SK-N-SH treated with all-trans-retinoic acid at 6 μM for 48 hours (cell line): Measurements from ENCODE around the gene SERPINA1.

ENCODE experiments used
- ATAC-seq: fragments of 200-7000 bp; cut with Tn5 transposase; 3 replicates; pipeline ENCODE4 v1.9.1; 2020; ENCODE audit warnings: mild to moderate bottlenecking, moderate library complexity
- ARNTL ChIP-seq: fragments of 450-650 bp; formaldehyde crosslinking; IDR thresholded peaks from 2 replicates; pipeline ENCODE4 v1.5.0; 2020; ENCODE audit warnings: low read depth, mild to moderate bottlenecking, moderate library complexity, borderline replicate concordance
- CREB5 ChIP-seq: fragments of 250-450 bp; sonication (Bioruptor Pico); IDR thresholded peaks from 2 replicates; pipeline ENCODE4 v1.5.1; 2020; ENCODE audit warnings: low read depth, mild to moderate bottlenecking, moderate library complexity
- CSDC2 ChIP-seq: fragments of 250-450 bp; sonication (Bioruptor Pico); IDR thresholded peaks from 2 replicates; pipeline ENCODE4 v1.5.0; 2020; ENCODE audit warnings: mild to moderate bottlenecking, moderate library complexity
- ESRRG ChIP-seq: fragments of 250-450 bp; sonication (Bioruptor Pico); IDR thresholded peaks from 2 replicates; pipeline ENCODE4 v1.6.1; 2021; ENCODE audit warnings: mild to moderate bottlenecking
- GLIS3 ChIP-seq: fragments of 250-450 bp; sonication (Bioruptor Pico); IDR thresholded peaks from 2 replicates; pipeline ENCODE4 v1.5.0; 2020; ENCODE audit warnings: mild to moderate bottlenecking, moderate library complexity
- ISL1 ChIP-seq: fragments of 250-450 bp; sonication (Bioruptor Pico); IDR thresholded peaks from 2 replicates; pipeline ENCODE4 v2.1.2; 2022; ENCODE audit warnings: mild to moderate bottlenecking, moderate library complexity
- OSR1 ChIP-seq: fragments of 250-450 bp; sonication (Bioruptor Pico); IDR thresholded peaks from 2 replicates; pipeline ENCODE4 v1.8.0; 2022; ENCODE audit warnings: moderate library complexity, mild to moderate bottlenecking, inconsistent platforms
- PATZ1 ChIP-seq: fragments of 250-450 bp; sonication (Bioruptor Pico); IDR thresholded peaks from 2 replicates; pipeline ENCODE4 v1.8.0; 2020; ENCODE audit warnings: mild to moderate bottlenecking, moderate library complexity, borderline replicate concordance
- PPARA ChIP-seq: fragments of 250-450 bp; sonication (Bioruptor Pico); IDR thresholded peaks from 2 replicates; pipeline ENCODE4 v1.5.0; 2020; ENCODE audit warnings: mild to moderate bottlenecking, borderline replicate concordance
- RARB ChIP-seq: fragments of 250-450 bp; sonication (Bioruptor Pico); IDR thresholded peaks from 2 replicates; pipeline ENCODE4 v1.8.0; 2021; ENCODE audit warnings: mild to moderate bottlenecking, moderate library complexity
- SNAI2 ChIP-seq: fragments of 250-450 bp; sonication (Bioruptor Pico); IDR thresholded peaks from 2 replicates; pipeline ENCODE4 v1.5.0; 2020; ENCODE audit warnings: mild to moderate bottlenecking, moderate library complexity
- TOX ChIP-seq: fragments of 250-450 bp; sonication (Bioruptor Pico); IDR thresholded peaks from 2 replicates; pipeline ENCODE4 v1.8.0; 2021; ENCODE audit warnings: mild to moderate bottlenecking, moderate library complexity, borderline replicate concordance
- ZC3H10 ChIP-seq: fragments of 250-450 bp; sonication (Bioruptor Pico); IDR thresholded peaks from 2 replicates; pipeline ENCODE4 v1.5.1; 2021; ENCODE audit warnings: mild to moderate bottlenecking, moderate library complexity
- ZFP3 ChIP-seq: fragments of 250-450 bp; sonication (Bioruptor Pico); IDR thresholded peaks from 2 replicates; pipeline ENCODE4 v1.5.0; 2020; ENCODE audit warnings: mild to moderate bottlenecking, moderate library complexity
- ZFP30 ChIP-seq: fragments of 450-650 bp; formaldehyde crosslinking; IDR thresholded peaks from 2 replicates; pipeline ENCODE4 v1.5.0; 2022; ENCODE audit warnings: mild to moderate bottlenecking, moderate library complexity
- ZNF565 ChIP-seq: fragments of 450-650 bp; formaldehyde crosslinking; conservative IDR thresholded peaks from 2 replicates; pipeline ENCODE4 v1.5.0; 2020; ENCODE audit warnings: low read depth, mild to moderate bottlenecking, moderate library complexity
- ZNF70 ChIP-seq: fragments of 450-650 bp; formaldehyde crosslinking; IDR thresholded peaks from 2 replicates; pipeline ENCODE4 v1.5.0; 2020; ENCODE audit warnings: mild to moderate bottlenecking, moderate library complexity
- TF ChIP-seq, protein P1 (sequence below): fragments of 250-450 bp; sonication (Bioruptor Pico); IDR thresholded peaks from 2 replicates; pipeline ENCODE4 v1.8.0; 2021; ENCODE audit warnings: low read depth, mild to moderate bottlenecking, moderate library complexity, borderline replicate concordance
- TF ChIP-seq, protein P2 (sequence below): fragments of 250-450 bp; sonication (Bioruptor Pico); IDR thresholded peaks from 2 replicates; pipeline ENCODE4 v1.5.1; 2021; ENCODE audit warnings: mild to moderate bottlenecking, moderate library complexity
- TF ChIP-seq, protein P3 (sequence below): fragments of 250-450 bp; sonication (Bioruptor Pico); IDR thresholded peaks from 2 replicates; pipeline ENCODE4 v1.5.0; 2020; ENCODE audit warnings: mild to moderate bottlenecking, moderate library complexity

Gene SERPINA1

DNA sequence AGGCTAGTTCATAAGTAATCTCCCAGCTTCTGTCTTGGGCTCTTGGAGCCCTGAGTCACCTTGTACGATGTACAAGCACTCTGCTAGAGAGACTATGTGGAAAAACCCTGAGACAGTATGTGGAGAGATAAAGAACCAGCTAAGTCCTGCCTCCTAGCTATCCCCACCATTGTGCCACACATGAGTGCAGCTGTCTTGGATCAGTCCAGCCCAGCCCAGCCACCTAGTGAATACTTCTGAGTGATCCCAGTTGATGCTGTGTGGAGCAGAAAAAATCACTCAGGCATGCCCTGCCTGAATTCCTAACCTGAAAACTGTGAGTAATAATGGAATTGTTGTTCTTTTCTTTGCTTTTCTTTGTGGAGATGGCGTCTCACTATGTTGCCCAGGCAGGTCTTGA is 60.2 kb downstream of the SERPINA1 start:
- TF ChIP-seq, protein P1, sequence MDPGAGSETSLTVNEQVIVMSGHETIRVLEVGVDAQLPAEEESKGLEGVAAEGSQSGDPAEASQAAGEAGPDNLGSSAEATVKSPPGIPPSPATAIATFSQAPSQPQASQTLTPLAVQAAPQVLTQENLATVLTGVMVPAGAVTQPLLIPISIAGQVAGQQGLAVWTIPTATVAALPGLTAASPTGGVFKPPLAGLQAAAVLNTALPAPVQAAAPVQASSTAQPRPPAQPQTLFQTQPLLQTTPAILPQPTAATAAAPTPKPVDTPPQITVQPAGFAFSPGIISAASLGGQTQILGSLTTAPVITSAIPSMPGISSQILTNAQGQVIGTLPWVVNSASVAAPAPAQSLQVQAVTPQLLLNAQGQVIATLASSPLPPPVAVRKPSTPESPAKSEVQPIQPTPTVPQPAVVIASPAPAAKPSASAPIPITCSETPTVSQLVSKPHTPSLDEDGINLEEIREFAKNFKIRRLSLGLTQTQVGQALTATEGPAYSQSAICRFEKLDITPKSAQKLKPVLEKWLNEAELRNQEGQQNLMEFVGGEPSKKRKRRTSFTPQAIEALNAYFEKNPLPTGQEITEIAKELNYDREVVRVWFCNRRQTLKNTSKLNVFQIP (CRISPR knock-in tag) = no peak
- TF ChIP-seq ZC3H10 = no peak
- no peak for TF ChIP-seq ZNF565 (CRISPR knock-in tag)
- no peak for TF ChIP-seq OSR1 (CRISPR knock-in tag)
- TF ChIP-seq SNAI2 (CRISPR knock-in tag) = no peak
- TF ChIP-seq, protein P2, sequence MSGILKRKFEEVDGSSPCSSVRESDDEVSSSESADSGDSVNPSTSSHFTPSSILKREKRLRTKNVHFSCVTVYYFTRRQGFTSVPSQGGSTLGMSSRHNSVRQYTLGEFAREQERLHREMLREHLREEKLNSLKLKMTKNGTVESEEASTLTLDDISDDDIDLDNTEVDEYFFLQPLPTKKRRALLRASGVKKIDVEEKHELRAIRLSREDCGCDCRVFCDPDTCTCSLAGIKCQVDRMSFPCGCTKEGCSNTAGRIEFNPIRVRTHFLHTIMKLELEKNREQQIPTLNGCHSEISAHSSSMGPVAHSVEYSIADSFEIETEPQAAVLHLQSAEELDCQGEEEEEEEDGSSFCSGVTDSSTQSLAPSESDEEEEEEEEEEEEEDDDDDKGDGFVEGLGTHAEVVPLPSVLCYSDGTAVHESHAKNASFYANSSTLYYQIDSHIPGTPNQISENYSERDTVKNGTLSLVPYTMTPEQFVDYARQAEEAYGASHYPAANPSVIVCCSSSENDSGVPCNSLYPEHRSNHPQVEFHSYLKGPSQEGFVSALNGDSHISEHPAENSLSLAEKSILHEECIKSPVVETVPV = no peak
- TF ChIP-seq ZFP30 (CRISPR knock-in tag) = no peak
- no peak for TF ChIP-seq CREB5 (CRISPR knock-in tag)
- TF ChIP-seq GLIS3 (CRISPR knock-in tag) = no peak
- no peak for TF ChIP-seq ESRRG (CRISPR knock-in tag)
- TF ChIP-seq ZNF70 (CRISPR knock-in tag) = no peak
- no peak for TF ChIP-seq PATZ1 (CRISPR knock-in tag)
- TF ChIP-seq RARB (CRISPR knock-in tag) = no peak
- TF ChIP-seq TOX (CRISPR knock-in tag) = no peak
- no peak for TF ChIP-seq ARNTL
- TF ChIP-seq PPARA (CRISPR knock-in tag) = no peak
- no peak for TF ChIP-seq ZFP3
- no peak for TF ChIP-seq ISL1 (CRISPR knock-in tag)
- no peak for TF ChIP-seq CSDC2 (CRISPR knock-in tag)
- TF ChIP-seq, protein P3, sequence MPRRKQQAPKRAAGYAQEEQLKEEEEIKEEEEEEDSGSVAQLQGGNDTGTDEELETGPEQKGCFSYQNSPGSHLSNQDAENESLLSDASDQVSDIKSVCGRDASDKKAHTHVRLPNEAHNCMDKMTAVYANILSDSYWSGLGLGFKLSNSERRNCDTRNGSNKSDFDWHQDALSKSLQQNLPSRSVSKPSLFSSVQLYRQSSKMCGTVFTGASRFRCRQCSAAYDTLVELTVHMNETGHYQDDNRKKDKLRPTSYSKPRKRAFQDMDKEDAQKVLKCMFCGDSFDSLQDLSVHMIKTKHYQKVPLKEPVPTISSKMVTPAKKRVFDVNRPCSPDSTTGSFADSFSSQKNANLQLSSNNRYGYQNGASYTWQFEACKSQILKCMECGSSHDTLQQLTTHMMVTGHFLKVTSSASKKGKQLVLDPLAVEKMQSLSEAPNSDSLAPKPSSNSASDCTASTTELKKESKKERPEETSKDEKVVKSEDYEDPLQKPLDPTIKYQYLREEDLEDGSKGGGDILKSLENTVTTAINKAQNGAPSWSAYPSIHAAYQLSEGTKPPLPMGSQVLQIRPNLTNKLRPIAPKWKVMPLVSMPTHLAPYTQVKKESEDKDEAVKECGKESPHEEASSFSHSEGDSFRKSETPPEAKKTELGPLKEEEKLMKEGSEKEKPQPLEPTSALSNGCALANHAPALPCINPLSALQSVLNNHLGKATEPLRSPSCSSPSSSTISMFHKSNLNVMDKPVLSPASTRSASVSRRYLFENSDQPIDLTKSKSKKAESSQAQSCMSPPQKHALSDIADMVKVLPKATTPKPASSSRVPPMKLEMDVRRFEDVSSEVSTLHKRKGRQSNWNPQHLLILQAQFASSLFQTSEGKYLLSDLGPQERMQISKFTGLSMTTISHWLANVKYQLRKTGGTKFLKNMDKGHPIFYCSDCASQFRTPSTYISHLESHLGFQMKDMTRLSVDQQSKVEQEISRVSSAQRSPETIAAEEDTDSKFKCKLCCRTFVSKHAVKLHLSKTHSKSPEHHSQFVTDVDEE (CRISPR knock-in tag) = no peak
- no peak for ATAC-seq
